K562 (cell line): Measurements from ENCODE around the gene PTK7. TPM values are rescaled to one million over a fixed set of nuclear protein-coding genes. Genes with fewer than 3 reads are reported as not detected.
A peak's percentile ranks its signal among the peaks of the same experiment; 100 is the strongest.

Experiments used
- DDX20 ChIP-seq: fragments of 450-650 bp; IDR thresholded peaks from 2 replicates; pipeline ENCODE4 v1.6.1; 2016; ENCODE audit warnings: missing genetic modification characterization, low read depth, mild to moderate bottlenecking, missing compliant biosample characterization, moderate library complexity
- FOXM1 ChIP-seq, 2 experiments: fragments of 450-650 bp in 1 of 2; sonication (generic) in 1 of 2; formaldehyde crosslinking in 1 of 2; IDR thresholded peaks; 2 replicates each; pipeline versions ENCODE4 v1.6.1 to v1.9.0; 2017 to 2022; ENCODE audit warnings: low read depth in 2 of 2, mild to moderate bottlenecking in 2 of 2, missing genetic modification reagents in 1 of 2, moderate library complexity in 1 of 2
- GATAD2B ChIP-seq: fragments of 450-650 bp; IDR thresholded peaks from 2 replicates; pipeline ENCODE4 v1.6.1; 2017; ENCODE audit warnings: mild to moderate bottlenecking, borderline replicate concordance
- SRF ChIP-seq, 2 experiments: fragments of 250-450, 450-650 bp in 1 of 2; sonication (Bioruptor Pico) in 1 of 2; sonication (generic) in 1 of 2; formaldehyde crosslinking; IDR thresholded peaks; 2 replicates each; pipeline versions ENCODE4 v1.5.0 to v1.5.1; 2020 to 2022; ENCODE audit warnings: mild to moderate bottlenecking in 1 of 2, missing genetic modification reagents in 1 of 2
- TBL1XR1 ChIP-seq, 2 experiments: IDR thresholded peaks; 2 replicates each; pipeline ENCODE4 v1.6.1; 2012; ENCODE audit warnings: improper control_type of control experiment in 2 of 2, low read length in 2 of 2, mild to moderate bottlenecking in 1 of 2
- TEAD2 ChIP-seq: fragments of 450-650 bp; IDR thresholded peaks from 2 replicates; pipeline ENCODE4 v1.6.1; 2016; ENCODE audit warnings: missing genetic modification characterization, control low read depth, missing compliant biosample characterization
- polyA plus RNA-seq, 8 experiments: library from polyadenylated mRNA; depleted of rRNA in 4 of 8; stranded (reverse) in 5 of 8; unstranded in 3 of 8; fragments of >200 nt; fragmentation: Nextera tagmentation in 2 of 8; fragmentation: Illumina TruSeq in 1 of 8; extraction: Ambion mirVana in 2 of 8; extraction: Trizol in 1 of 8; gene quantifications; 2 replicates each; pipeline versions ENCODE4 v1.2.1 to v1.2.3, GENCODE V29; 2011 to 2014; ENCODE audit warnings: inconsistent platforms in 1 of 8, missing spikeins in 1 of 8
- total RNA-seq, 7 experiments: library from RNA; depleted of rRNA in 6 of 7; stranded (reverse); fragments of >200 nt in 6 of 7; fragmentation: Illumina TruSeq in 2 of 7; extraction: Trizol in 2 of 7; gene quantifications; 2 replicates each; pipeline versions ENCODE4 v1.2.1 to v1.2.3, GENCODE V29; 2011 to 2021; ENCODE audit warnings: low replicate concordance in 1 of 7
- TF ChIP-seq, protein P1 (sequence below): fragments of 150-350 bp; conservative IDR thresholded peaks from 2 replicates; pipeline ENCODE4 v1.6.1; 2014; ENCODE audit warnings: low read length
- TF ChIP-seq, protein P2 (sequence below): fragments of 250-450 bp; sonication (Bioruptor Pico); IDR thresholded peaks from 2 replicates; pipeline ENCODE4 v1.5.1; 2021; ENCODE audit warnings: mild to moderate bottlenecking
- TF ChIP-seq, protein P3 (sequence below): sonication (generic); formaldehyde crosslinking; IDR thresholded peaks from 2 replicates; pipeline ENCODE4 v1.8.1; 2023; ENCODE audit warnings: missing genetic modification reagents, mild to moderate bottlenecking, borderline replicate concordance
- TF ChIP-seq, protein P4 (sequence below): fragments of 250-450 bp; sonication (Bioruptor Pico); IDR thresholded peaks from 2 replicates; pipeline ENCODE4 v1.5.0; 2021
- TF ChIP-seq, protein P5 (sequence below): fragments of 250-450 bp; sonication (Bioruptor Pico); IDR thresholded peaks from 2 replicates; pipeline ENCODE4 v1.8.0; 2021; ENCODE audit warnings: moderate library complexity, mild to moderate bottlenecking, inconsistent platforms
- TF ChIP-seq, protein P6 (sequence below): sonication (generic); formaldehyde crosslinking; IDR thresholded peaks from 2 replicates; pipeline ENCODE4 v1.8.0; 2022; ENCODE audit warnings: missing genetic modification reagents, mild to moderate bottlenecking, borderline replicate concordance
- TF ChIP-seq, protein P7 (sequence below): sonication (generic); formaldehyde crosslinking; IDR thresholded peaks from 2 replicates; pipeline ENCODE4 v1.9.0; 2022; ENCODE audit warnings: mild to moderate bottlenecking, missing genetic modification reagents

Gene PTK7
- total and polyA plus RNA-seq, 9 of the 15 experiments (the other 6 are each of a cell fraction or from before 2014, with no cell fraction given), result 0.20 to 6.8 (median 4.2) TPM

DNA sequence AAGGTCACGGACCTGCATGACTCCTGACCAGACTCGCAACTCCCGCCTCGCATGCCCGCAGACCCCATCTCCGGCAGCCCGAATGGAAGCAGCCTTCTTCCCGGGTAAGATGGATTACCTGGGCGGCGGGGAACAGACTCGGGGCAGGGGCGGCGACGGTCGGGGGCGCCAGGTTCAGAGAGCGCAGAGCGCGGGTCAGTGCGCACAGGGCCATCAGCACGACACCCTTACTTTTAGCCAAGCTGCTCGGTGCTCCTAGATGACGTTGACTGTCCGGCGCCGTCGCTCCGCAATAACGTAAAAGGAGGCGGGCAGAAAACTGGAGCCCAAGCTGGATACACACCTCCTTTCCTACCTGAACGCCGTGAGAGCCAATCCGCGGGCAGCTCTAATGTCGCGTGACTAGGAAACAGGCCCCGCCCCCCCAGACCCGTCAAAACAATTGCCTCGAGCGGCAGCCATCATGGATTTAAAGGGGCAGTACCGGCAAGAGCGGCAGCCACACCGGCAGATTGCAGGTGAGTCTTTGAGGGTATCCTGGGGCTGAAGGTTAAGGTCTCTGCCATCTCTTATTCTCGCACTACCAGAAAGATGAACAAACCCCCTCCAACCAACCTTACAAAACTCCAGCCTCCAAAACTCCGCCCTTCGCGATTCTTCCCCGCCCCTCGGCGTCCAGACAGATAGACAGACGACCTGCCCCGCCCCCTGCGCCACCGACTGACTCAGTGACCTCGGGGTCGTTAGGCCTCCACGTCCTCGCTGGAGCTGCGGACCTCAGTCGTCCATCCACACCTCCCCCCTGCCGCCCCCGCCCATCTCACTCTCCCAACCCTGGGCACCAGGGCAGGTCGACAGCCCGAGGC, 16.7 kb upstream of the PTK7 start, which contains the start of the genes KLC4 and MRPL2 (continued):
- TF ChIP-seq, protein P1, sequence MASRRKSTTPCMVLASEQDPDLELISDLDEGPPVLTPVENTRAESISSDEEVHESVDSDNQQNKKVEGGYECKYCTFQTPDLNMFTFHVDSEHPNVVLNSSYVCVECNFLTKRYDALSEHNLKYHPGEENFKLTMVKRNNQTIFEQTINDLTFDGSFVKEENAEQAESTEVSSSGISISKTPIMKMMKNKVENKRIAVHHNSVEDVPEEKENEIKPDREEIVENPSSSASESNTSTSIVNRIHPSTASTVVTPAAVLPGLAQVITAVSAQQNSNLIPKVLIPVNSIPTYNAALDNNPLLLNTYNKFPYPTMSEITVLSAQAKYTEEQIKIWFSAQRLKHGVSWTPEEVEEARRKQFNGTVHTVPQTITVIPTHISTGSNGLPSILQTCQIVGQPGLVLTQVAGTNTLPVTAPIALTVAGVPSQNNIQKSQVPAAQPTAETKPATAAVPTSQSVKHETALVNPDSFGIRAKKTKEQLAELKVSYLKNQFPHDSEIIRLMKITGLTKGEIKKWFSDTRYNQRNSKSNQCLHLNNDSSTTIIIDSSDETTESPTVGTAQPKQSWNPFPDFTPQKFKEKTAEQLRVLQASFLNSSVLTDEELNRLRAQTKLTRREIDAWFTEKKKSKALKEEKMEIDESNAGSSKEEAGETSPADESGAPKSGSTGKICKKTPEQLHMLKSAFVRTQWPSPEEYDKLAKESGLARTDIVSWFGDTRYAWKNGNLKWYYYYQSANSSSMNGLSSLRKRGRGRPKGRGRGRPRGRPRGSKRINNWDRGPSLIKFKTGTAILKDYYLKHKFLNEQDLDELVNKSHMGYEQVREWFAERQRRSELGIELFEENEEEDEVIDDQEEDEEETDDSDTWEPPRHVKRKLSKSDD, result no peak; the same call in 1 of the 2 replicates
- no peak for TF ChIP-seq TEAD2 (tag)
- peak; percentile 56 for TF ChIP-seq FOXM1 (IDR thresholded peaks at IDR 0.05; ENCODE audit: low read depth)
- TF ChIP-seq FOXM1 (CRISPR knock-in tag; IDR thresholded peaks at IDR 0.05; ENCODE audit: low read depth), result no peak
- TF ChIP-seq GATAD2B, result no peak
- TF ChIP-seq, protein P2, sequence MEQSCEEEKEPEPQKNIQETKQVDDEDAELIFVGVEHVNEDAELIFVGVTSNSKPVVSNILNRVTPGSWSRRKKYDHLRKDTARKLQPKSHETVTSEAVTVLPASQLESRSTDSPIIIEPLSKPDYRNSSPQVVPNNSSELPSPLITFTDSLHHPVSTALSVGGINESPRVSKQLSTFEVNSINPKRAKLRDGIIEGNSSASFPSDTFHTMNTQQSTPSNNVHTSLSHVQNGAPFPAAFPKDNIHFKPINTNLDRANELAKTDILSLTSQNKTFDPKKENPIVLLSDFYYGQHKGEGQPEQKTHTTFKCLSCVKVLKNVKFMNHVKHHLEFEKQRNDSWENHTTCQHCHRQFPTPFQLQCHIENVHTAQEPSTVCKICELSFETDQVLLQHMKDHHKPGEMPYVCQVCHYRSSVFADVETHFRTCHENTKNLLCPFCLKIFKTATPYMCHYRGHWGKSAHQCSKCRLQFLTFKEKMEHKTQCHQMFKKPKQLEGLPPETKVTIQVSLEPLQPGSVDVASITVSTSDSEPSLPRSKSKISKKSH, result no peak
- peak in 1 of 2 experiments; percentile 99; a peak in 3 of 4 replicates for TF ChIP-seq TBL1XR1 (IDR thresholded peaks at IDR 0.05; ENCODE audit: low read length in 2 of 2)
- TF ChIP-seq, protein P3, sequence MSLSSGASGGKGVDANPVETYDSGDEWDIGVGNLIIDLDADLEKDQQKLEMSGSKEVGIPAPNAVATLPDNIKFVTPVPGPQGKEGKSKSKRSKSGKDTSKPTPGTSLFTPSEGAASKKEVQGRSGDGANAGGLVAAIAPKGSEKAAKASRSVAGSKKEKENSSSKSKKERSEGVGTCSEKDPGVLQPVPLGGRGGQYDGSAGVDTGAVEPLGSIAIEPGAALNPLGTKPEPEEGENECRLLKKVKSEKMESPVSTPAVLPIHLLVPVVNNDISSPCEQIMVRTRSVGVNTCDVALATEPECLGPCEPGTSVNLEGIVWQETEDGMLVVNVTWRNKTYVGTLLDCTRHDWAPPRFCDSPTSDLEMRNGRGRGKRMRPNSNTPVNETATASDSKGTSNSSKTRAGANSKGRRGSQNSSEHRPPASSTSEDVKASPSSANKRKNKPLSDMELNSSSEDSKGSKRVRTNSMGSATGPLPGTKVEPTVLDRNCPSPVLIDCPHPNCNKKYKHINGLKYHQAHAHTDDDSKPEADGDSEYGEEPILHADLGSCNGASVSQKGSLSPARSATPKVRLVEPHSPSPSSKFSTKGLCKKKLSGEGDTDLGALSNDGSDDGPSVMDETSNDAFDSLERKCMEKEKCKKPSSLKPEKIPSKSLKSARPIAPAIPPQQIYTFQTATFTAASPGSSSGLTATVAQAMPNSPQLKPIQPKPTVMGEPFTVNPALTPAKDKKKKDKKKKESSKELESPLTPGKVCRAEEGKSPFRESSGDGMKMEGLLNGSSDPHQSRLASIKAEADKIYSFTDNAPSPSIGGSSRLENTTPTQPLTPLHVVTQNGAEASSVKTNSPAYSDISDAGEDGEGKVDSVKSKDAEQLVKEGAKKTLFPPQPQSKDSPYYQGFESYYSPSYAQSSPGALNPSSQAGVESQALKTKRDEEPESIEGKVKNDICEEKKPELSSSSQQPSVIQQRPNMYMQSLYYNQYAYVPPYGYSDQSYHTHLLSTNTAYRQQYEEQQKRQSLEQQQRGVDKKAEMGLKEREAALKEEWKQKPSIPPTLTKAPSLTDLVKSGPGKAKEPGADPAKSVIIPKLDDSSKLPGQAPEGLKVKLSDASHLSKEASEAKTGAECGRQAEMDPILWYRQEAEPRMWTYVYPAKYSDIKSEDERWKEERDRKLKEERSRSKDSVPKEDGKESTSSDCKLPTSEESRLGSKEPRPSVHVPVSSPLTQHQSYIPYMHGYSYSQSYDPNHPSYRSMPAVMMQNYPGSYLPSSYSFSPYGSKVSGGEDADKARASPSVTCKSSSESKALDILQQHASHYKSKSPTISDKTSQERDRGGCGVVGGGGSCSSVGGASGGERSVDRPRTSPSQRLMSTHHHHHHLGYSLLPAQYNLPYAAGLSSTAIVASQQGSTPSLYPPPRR (CRISPR knock-in tag), result no peak
- TF ChIP-seq, protein P4, sequence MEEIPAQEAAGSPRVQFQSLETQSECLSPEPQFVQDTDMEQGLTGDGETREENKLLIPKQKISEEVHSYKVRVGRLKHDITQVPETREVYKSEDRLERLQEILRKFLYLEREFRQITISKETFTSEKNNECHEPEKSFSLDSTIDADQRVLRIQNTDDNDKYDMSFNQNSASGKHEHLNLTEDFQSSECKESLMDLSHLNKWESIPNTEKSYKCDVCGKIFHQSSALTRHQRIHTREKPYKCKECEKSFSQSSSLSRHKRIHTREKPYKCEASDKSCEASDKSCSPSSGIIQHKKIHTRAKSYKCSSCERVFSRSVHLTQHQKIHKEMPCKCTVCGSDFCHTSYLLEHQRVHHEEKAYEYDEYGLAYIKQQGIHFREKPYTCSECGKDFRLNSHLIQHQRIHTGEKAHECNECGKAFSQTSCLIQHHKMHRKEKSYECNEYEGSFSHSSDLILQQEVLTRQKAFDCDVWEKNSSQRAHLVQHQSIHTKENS (CRISPR knock-in tag), result no peak
- no peak for TF ChIP-seq DDX20 (tag)
- TF ChIP-seq, protein P5, sequence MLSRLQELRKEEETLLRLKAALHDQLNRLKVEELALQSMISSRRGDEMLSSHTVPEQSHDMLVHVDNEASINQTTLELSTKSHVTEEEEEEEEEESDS (CRISPR knock-in tag), result no peak
- TF ChIP-seq, protein P6, sequence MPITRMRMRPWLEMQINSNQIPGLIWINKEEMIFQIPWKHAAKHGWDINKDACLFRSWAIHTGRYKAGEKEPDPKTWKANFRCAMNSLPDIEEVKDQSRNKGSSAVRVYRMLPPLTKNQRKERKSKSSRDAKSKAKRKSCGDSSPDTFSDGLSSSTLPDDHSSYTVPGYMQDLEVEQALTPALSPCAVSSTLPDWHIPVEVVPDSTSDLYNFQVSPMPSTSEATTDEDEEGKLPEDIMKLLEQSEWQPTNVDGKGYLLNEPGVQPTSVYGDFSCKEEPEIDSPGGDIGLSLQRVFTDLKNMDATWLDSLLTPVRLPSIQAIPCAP (CRISPR knock-in tag), result no peak
- TF ChIP-seq, protein P7, sequence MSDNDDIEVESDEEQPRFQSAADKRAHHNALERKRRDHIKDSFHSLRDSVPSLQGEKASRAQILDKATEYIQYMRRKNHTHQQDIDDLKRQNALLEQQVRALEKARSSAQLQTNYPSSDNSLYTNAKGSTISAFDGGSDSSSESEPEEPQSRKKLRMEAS (CRISPR knock-in tag), result peak; percentile 83
- TF ChIP-seq SRF (CRISPR knock-in tag; IDR thresholded peaks at IDR 0.05), result peak in 1 of 2 experiments; percentile 63; a peak in 1 of 4 replicates
